NCI-H2196 (cell line): ENCODE results near the gene UBE3B.

Experiments
- DNase-seq: peaks from one replicate; lab custom pipeline; 2025; ENCODE audit not compliant: unreplicated experiment; lab: John Stamatoyannopoulos, UW

The UBE3B gene

DNA sequence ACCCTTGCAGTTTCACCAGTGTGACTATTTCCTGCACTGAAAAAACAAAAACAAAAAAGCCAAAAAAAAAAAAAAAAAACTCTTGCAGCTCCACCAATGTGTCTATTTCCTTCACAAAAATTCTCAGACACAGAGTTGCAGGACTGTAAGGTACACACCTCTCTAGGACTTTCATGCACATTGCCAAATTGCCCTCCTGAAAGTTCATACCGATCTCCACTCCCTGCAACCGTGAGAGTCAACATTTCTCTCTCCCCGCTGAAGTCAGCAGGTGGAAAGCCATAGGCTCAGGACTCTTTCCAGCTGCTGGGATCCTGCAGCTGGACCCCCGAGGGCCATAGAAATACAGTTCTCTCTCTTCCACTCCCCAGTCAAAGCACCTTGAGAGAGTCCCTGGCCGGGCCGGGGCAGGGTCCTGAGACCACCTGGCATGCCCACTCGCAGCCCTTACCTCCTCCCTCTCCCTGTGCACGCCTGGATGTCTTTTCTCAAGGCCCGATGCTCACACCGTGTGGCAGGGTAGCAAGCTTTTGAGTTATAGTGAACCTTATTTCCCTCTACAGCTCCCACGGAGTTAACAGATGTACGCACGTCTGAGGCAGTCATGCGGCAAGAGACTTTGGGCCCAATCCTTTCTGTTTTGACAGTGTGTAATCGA, 72.3 kb downstream of the UBE3B start:
- DNase-seq, result no peak

GRCh38 chr12:109550281-109550680, 72.8 kb downstream of the UBE3B start:
- no peak for DNase-seq

GRCh38 chr12:109551108-109551507, 73.7 kb downstream of the UBE3B start:
- no peak for DNase-seq

DNA sequence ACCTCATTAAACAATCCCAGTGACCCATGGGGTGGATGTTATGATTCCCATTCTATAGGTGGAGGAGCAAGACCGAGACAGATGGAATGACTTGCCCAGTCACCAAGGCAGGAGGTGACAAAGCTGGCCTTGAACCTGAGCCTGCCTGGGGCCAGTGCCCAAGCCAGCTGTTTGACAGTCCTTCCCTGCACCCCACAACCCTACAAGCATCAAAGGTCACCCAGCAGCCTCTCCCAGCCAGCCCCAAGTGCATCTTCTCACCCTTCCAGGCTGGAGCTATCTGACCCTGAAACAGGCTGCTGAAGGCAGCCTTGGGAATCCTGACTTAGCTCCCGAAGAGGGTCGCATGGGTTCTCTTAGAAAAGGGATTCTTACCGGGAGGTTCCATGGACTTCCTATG, 75.5 kb downstream of the UBE3B start:
- no peak for DNase-seq

GRCh38 chr12:109553483-109553882, 76.0 kb downstream of the UBE3B start:
- DNase-seq, result no peak

GRCh38 chr12:109553906-109554500, 76.6 kb downstream of the UBE3B start:
- DNase-seq, result no peak

DNA sequence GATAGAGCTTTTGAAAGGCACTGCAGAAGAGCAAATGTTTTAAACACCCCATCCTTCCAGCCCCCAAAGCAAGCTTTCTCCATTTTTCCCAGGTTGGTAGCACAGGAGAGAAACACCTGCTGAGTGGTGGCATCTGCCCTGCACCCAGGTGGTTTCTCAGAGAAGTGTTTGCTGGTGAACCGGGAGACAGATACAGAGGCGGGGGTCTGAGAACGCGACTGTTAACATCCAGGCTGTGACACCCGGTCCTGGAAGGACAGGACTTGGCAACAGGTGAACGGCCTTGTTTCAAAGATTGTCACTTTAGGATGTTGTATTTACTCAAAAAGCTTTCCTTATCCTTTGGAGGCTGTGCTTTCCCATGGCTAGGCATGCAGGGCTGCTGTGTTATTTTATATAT, 77.3 kb downstream of the UBE3B start:
- DNase-seq, result no peak

DNA sequence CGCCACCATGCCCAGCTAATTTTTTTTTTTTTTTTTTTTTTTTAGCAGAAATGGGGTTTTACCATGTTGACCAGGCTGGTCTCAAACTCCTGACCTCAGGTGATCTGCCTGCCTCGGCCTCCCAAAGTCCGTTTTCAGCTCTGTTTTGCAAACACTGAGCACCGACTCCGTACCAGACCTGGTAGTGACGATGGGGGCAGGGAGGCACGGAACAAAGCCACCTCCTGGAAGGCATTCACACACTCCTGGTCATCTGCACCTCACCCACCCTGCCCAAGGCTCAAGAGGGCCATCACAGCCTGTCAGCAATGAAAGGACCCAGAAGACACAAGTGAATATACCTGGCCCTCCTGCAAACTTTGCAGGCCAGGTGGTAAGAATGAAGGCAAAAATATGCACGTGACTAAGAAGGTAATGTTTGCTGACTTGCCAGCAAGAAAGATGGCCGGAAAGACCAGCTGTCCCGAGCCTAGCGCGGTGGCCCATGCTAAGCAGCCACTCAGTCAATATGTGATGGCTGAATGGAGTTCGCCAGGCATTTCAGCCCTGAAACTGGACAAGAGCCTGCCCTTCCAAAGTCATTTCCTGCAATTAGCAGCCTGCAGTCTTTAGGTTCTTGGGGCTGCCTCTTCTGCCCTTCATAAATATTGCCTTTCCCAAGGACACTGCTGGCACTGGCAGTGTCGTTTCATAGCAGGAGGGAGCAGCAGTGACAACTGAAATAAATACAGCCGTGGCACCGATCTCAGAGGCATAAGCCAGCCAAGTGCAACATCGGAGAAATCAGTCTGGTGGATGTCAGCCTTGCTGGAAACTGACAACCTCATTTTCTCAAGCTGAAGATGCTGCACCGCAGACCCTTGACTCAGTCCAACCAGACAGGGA, 78.2 kb downstream of the UBE3B start:
- no peak for DNase-seq

DNA sequence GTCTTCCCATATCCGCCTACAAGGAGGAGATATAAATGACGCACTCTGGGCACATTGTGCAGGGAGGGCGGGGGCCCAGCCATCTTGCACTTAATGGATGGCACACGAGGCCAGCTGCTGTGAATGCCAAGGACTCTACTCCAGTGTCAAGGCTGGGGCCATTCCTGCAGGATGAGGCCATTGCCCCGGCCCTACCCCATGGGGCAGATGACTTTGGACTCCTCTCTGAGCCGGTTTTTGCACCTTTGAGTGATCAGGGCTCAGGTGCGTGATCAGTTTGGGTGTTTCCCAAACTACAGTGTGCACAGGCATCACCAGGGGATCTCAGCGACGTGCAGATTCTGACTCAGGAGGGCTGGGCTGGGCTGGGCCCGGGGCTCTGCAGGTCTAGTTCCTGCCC, 79.8 kb downstream of the UBE3B start:
- DNase-seq, result no peak

GRCh38 chr12:109557805-109558204, 80.4 kb downstream of the UBE3B start:
- no peak for DNase-seq

DNA sequence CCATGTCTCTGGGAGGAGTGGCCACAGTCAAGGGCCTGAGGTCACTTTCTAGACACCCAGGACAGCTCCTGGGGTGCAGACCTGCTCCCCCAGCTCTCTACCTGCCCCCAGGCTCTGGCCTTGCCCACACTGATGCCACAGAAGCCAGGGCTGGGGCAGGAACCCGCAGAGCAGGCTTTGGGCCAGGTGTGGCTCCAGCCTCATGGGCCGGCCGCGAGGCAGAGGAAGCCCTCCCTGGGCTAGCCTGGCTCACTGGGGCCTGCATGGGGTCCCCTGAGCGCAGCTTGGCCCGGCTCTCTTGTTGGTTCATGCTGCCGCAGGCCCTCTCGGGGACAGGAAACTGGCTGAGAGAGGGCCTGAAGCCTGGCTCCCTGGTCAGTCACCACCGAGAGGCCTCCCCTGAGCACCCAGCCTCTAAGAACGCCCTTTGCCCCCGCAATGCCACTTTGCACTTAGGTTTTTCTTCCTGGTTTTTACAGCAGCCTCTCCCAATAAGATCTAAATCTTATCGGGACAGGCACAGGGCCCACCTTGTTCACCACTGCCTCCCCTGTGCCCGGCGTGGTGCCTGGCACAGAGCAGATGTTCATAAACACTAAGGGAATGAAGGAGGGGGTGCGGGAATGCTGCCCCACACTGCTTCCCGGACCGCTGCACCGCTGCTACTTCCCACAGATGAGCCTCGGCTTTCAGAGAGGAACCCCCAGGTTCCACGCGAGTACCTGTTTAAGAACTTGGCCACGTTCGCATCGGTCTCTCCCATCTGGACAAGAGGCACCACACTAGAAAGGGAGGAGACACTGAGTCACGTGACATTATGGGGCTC, 81.2 kb downstream of the UBE3B start:
- DNase-seq, result no peak

- no peak for DNase-seq
These were observed 81.7 kb downstream of the UBE3B start for GRCh38 chr12:109559200-109559505.

GRCh38 chr12:109559601-109560000, 82.2 kb downstream of the UBE3B start:
- no peak for DNase-seq

GRCh38 chr12:109560867-109561710, 83.7 kb downstream of the UBE3B start:
- DNase-seq, result no peak

DNA sequence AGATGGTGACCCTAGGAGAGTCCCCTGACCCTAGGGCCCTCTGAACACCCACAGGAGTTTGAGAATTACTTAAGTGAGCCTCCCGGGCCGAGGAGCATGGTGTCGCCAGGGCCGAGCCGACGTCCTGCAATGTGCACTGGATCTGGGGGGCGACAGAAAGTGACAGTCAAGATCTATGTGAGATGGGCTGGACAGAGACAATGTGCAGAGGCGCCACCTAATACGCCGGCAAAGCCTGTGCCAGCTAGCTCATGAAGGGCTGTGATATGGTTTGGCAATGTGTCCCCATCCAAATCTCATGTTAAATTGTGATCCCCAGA, 84.2 kb downstream of the UBE3B start:
- DNase-seq, result no peak

- no peak for DNase-seq
These were observed 85.4 kb downstream of the UBE3B start for GRCh38 chr12:109562871-109563270.

DNA sequence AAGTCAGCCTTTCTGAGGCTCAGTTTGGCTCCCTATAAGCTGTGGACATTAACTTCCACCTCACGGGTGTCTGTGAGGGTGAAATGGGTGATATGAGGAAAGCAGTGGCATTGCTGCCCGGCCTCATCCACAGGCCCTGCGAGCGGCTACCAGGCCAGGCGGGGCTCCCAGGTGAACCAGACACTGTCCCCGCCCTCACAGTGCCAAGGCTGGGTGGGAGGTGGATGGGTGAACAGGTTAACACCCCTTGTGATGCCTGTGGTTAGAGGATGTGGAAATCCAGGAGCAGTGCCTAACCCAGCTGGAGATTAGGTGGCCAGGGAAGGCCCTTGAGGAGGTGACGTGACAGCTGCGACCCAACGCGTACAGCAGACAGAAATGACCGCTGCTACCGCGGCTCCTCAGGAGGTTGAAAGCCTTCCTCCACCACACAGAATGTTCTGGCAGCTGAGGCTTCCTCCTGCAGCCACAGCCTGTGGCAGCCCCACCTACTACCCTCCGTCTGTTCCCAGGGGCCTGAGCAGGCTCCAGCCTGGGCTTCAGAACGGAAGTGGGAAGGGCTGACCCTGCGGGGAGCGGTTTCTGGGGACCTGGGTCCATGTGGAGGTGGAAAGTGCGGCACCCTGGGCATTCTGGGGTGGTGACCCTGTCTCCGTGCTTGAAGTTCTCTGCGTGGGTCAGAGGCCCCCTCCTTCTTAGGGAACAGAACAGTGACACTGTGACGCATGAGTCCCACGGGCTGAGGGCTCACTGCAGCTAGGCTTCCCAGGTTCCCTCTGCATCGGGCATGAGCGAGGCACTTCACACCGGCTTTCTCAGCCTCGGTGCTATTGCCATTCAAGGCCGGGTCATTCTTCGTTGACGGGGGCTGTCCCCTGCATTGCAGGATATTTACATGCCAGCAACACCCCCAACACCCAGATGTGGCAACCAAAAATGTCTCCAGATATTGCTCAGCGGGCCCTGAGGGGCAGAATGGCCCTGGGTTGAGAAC, 86.2 kb downstream of the UBE3B start:
- no peak for DNase-seq

DNA sequence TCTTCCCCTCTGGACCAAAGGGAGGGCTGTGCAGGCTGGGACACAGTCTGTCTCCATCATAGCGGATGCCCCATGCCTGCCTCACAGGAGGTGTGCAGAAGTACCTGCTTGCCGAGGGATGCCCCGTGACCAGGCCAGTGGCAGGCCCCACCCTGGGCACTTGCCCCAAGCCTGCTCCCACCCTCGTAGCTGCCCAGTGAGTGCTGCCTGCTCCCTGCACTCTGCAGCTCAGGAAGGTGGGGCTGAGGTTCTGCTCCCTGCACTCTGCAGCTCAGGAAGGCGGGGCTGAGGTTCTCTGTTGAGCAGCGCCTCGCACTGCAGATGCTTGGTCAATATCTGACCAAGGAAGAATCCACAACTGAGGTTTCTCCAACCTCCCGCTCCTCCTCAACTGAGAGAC, 89.0 kb downstream of the UBE3B start:
- DNase-seq, result no peak

DNA sequence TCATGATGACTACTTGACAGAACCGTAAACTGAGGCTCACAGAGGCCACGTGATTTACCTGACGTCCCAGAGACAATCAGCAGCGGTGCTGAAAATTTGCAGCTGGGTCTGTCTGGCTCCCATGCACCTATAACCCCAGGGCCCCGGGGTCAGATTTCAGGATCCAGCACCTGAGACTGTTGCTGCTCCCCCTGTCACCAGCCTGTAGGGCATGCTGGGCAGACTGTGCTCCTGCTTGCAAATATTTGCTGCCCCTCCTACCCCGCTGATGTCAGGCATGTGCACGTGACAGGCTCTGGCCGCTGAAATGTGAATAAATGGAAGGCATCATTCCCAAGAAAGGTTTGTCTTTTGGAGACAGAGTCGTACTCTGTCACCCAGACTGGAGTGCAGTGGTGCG, 89.9 kb downstream of the UBE3B start:
- no peak for DNase-seq

GRCh38 chr12:109567967-109568366, 90.5 kb downstream of the UBE3B start:
- DNase-seq, result no peak
